CD14-positive monocyte (primary cell): Measurements from ENCODE around the gene TGFB1I1. TPM values are rescaled to one million over a fixed set of nuclear protein-coding genes. Genes with fewer than 3 reads are reported as not detected.
A peak's percentile ranks its signal among the peaks of the same experiment; 100 is the strongest.

Source experiments
- DNase-seq, 3 donors: peaks; one replicate each; pipeline ENCODE4 v3.0.0-alpha.2; 2011 to 2022
- H2AFZ ChIP-seq: 2 replicates; pipeline ENCODE4 v1.6.0; 2012; ENCODE audit warnings: mild to moderate bottlenecking, low read depth, low read length, inconsistent platforms; ENCODE audit not compliant: insufficient read depth, poor library complexity, severe bottlenecking
- H3K27ac ChIP-seq, 2 donors: 1 replicate in 1 of 2; 2 replicates in 1 of 2; pipeline ENCODE4 v1.5.1; 2012 to 2013; ENCODE audit warnings: low read length in 2 of 2, control low read depth in 1 of 2, inconsistent platforms in 1 of 2, low read depth in 1 of 2, mild to moderate bottlenecking in 1 of 2
- H3K27me3 ChIP-seq, 2 donors: one replicate each; pipeline versions ENCODE4 v1.6.0 to v1.6.1; 2011 to 2013; ENCODE audit warnings: low read length in 2 of 2; ENCODE audit not compliant: control insufficient read depth in 2 of 2, insufficient read depth in 2 of 2
- H3K36me3 ChIP-seq, 2 donors: replicated peaks in 1 of 2; 1 replicate in 1 of 2; 2 replicates in 1 of 2; pipeline versions ENCODE4 v1.5.1 to v1.6.1; 2012 to 2013; ENCODE audit warnings: low read length in 2 of 2, control low read depth in 1 of 2, inconsistent platforms in 1 of 2, mild to moderate bottlenecking in 1 of 2; ENCODE audit not compliant: insufficient read depth in 2 of 2, control insufficient read depth in 1 of 2
- H3K4me1 ChIP-seq, 2 donors: 1 replicate in 1 of 2; 2 replicates in 1 of 2; pipeline versions ENCODE4 v1.5.1 to v1.6.1; 2012 to 2013; ENCODE audit warnings: low read length in 2 of 2, control low read depth in 1 of 2, inconsistent platforms in 1 of 2, mild to moderate bottlenecking in 1 of 2, moderate library complexity in 1 of 2; ENCODE audit not compliant: insufficient read depth in 2 of 2, control insufficient read depth in 1 of 2
- H3K4me2 ChIP-seq: replicated peaks from 2 replicates; pipeline ENCODE3; 2012; ENCODE audit warnings: low read length, moderate library complexity, mild to moderate bottlenecking; ENCODE audit not compliant: poor library complexity, severe bottlenecking; ENCODE audit errors: extremely low read depth
- H3K4me3 ChIP-seq, 3 experiments: fragments of 200-600 bp in 1 of 3; sonication (generic) in 1 of 3; replicated peaks in 1 of 3; 1 replicate in 2 of 3; 2 replicates in 1 of 3; pipeline ENCODE4 v1.5.1; 2011 to 2013; ENCODE audit warnings: low read length in 3 of 3, mild to moderate bottlenecking in 3 of 3, control low read depth in 2 of 3, low read depth in 2 of 3, inconsistent platforms in 1 of 3, moderate library complexity in 1 of 3
- H3K79me2 ChIP-seq: 2 replicates; pipeline ENCODE4 v1.6.0; 2012; ENCODE audit warnings: mild to moderate bottlenecking, control low read depth, inconsistent platforms, low read length, moderate library complexity; ENCODE audit not compliant: insufficient read depth
- H3K9ac ChIP-seq: 2 replicates; pipeline ENCODE4 v1.6.0; 2017; ENCODE audit warnings: low read length, mild to moderate bottlenecking; ENCODE audit not compliant: insufficient read depth, poor library complexity, severe bottlenecking
- H3K9me3 ChIP-seq, 2 donors: replicated peaks in 1 of 2; 1 replicate in 1 of 2; 2 replicates in 1 of 2; pipeline versions ENCODE4 v1.5.1 to v1.6.1; 2012 to 2013; ENCODE audit warnings: low read length in 2 of 2, control low read depth in 1 of 2; ENCODE audit not compliant: control insufficient read depth in 1 of 2, insufficient read depth in 1 of 2
- H4K20me1 ChIP-seq: 2 replicates; pipeline ENCODE4 v1.6.0; 2012; ENCODE audit warnings: mild to moderate bottlenecking, low read length, control low read depth, moderate library complexity; ENCODE audit not compliant: insufficient read depth
- H3K27ac Mint-ChIP-seq, 7 donors: one replicate each; pipeline ENCODE4 v1.8.0; 2020; ENCODE audit warnings: mild to moderate bottlenecking in 7 of 7, mixed read lengths in 7 of 7, moderate library complexity in 6 of 7, inconsistent platforms in 2 of 7
- H3K27me3 Mint-ChIP-seq, 3 donors: one replicate each; pipeline ENCODE4 v1.8.0; 2021 to 2022; ENCODE audit warnings: low read depth in 3 of 3, mild to moderate bottlenecking in 3 of 3, mixed read lengths in 3 of 3, moderate library complexity in 3 of 3, inconsistent platforms in 1 of 3
- H3K36me3 Mint-ChIP-seq, 2 donors: one replicate each; pipeline ENCODE4 v1.8.0; 2020; ENCODE audit warnings: mixed read lengths in 2 of 2, inconsistent platforms in 1 of 2, mild to moderate bottlenecking in 1 of 2
- H3K4me1 Mint-ChIP-seq: one replicate; pipeline ENCODE4 v1.8.0; 2020; ENCODE audit warnings: mild to moderate bottlenecking, mixed read lengths
- H3K4me3 Mint-ChIP-seq, 2 donors: one replicate each; pipeline ENCODE4 v1.8.0; 2020; ENCODE audit warnings: mild to moderate bottlenecking in 2 of 2, mixed read lengths in 2 of 2, moderate library complexity in 1 of 2
- H3K9me3 Mint-ChIP-seq, 7 donors: one replicate each; pipeline ENCODE4 v1.8.0; 2020 to 2022; ENCODE audit warnings: mixed read lengths in 7 of 7, mild to moderate bottlenecking in 6 of 7, moderate library complexity in 6 of 7, inconsistent platforms in 2 of 7
- CTCF ChIP-seq: fragments of 200-600 bp; IDR thresholded peaks from one replicate; pipeline ENCODE4 v1.8.0; 2022; ENCODE audit warnings: antibody characterized with exemption, mild to moderate bottlenecking
- WGBS: methylation state at CpG from one replicate; pipeline ENCODE4 v1.1.5; 2013; ENCODE audit warnings: missing lambda C conversion rate; ENCODE audit not compliant: insufficient coverage; 5-methylcytosine and 5-hydroxymethylcytosine counted together
- intact Hi-C, 2 donors: fragments of 100-400 bp; cut with micrococcal nuclease; formaldehyde crosslinking; loops; one replicate each; pipeline versions ENCODE4 v1.15.0 to v1.15.1; 2023
- polyA plus RNA-seq, 3 donors: library from polyadenylated mRNA; depleted of rRNA in 1 of 3; unstranded in 2 of 3; stranded (reverse) in 1 of 3; fragments of 300-500 nt in 2 of 3; fragments of >200 nt in 1 of 3; fragmentation: Illumina TruSeq in 2 of 3; gene quantifications; 1 replicate in 2 of 3; 2 replicates in 1 of 3; pipeline ENCODE4 v1.2.3, GENCODE V29; 2012 to 2021

The TGFB1I1 gene
- polyA plus RNA-seq, 3 donors: 0.11 to 0.16 TPM; not detected in 1

- Mint-ChIP-seq H3K4me3 (peak overlapping the region; percentile 86 to 92), H3K27ac (peak overlapping the region; percentile 94 to 97 (median 95)), H3K36me3 (peaks cover 29 to 41% of the 10 kb centered on the region in 2 donors), H3K4me1 (peaks cover 46% of the 10 kb centered on the region), H3K9me3 (no peaks in the 10 kb centered on the region), H3K27me3 (peaks cover 0 to 6% (median 2%) of the 10 kb centered on the region in 3 donors)
- Histone ChIP-seq H4K20me1 (peaks cover 42% of the 10 kb centered on the region), H3K4me3 (peak overlapping the region; percentile 54 to 86 (median 86)), H3K4me2 (peak overlapping the region; percentile 93), H3K4me1 (peaks cover 47 to 51% of the 10 kb centered on the region in 2 donors), H3K9ac (peak overlapping the region; percentile 96), H2AFZ (peak overlapping the region; percentile 83), H3K9me3 (no peaks in the 10 kb centered on the region), H3K27ac (peak overlapping the region; percentile 95 to 96), H3K27me3 (no peaks in the 10 kb centered on the region), H3K79me2 (peaks cover 52% of the 10 kb centered on the region), H3K36me3 (peaks cover 19 to 34% of the 10 kb centered on the region in 2 donors)
- 2% methylated on average over 56 of the region's 61 CpGs for WGBS
- no peak for TF ChIP-seq CTCF
- intact Hi-C loops: loop anchor here (5.0 kb wide), 3 partner anchors 108 to 407 kb away; partner anchors contain the start of gene KAT8 (in 1 of the 2)
- DNase-seq: peak; percentile 99 to 100 (median 99)
Measured at GRCh38 chr16:31459687-31460581, 12.0 kb upstream of the TGFB1I1 start.

- peaks cover 41 to 45% of the 10 kb centered on the region in 2 donors for H3K4me1 ChIP-seq
Measured at GRCh38 chr16:31460582-31461002, 11.4 kb upstream of the TGFB1I1 start.

More at GRCh38 chr16:31460582-31461002, 11.4 kb upstream of the TGFB1I1 start:
- Histone ChIP-seq H3K4me2 (peak overlapping the region; percentile 93), H3K27me3 (no peaks in the 10 kb centered on the region), H3K79me2 (peaks cover 46% of the 10 kb centered on the region), H2AFZ (no peak overlapping the region), H3K9ac (no peak overlapping the region), H3K27ac (no peak overlapping the region), H3K9me3 (no peaks in the 10 kb centered on the region), H3K36me3 (peaks cover 25 to 40% of the 10 kb centered on the region in 2 donors), H4K20me1 (peaks cover 37% of the 10 kb centered on the region), H3K4me3 (peak overlapping the region in 1 of 3 experiments; percentile 86)
- Mint-ChIP-seq H3K27me3 (peaks cover 0 to 6% (median 4%) of the 10 kb centered on the region in 3 donors), H3K36me3 (peaks cover 31 to 43% of the 10 kb centered on the region in 2 donors), H3K4me1 (peaks cover 41% of the 10 kb centered on the region), H3K4me3 (peak overlapping the region in 1 of 2 donors; percentile 78), H3K27ac (peak overlapping the region in 5 of 7 donors; percentile 60 to 95 (median 89)), H3K9me3 (no peaks in the 10 kb centered on the region)
- peak; percentile 32 to 45 (median 41) for DNase-seq
- 79% methylated on average over 3 of the region's 8 CpGs for WGBS
- TF ChIP-seq CTCF: peak; percentile 82
- intact Hi-C loops: no loop called here
